ENCODE results near the gene RAC2.

Gene RAC2

GRCh38 chr22:37244114-37244921, at the start of gene RAC2:
Gene RAC2, minus strand, starts transcription at chr22:37244269. Its CDS starts 121 bp downstream, at chr22:37244148.
- peak; percentile 96 for DNase-seq

GRCh38 chr22:37293172-37293571, 49.1 kb upstream of the RAC2 start:
- DNase-seq: no peak

- DNase-seq: no peak
Observed at GRCh38 chr22:37292641-37293040, 48.6 kb upstream of the RAC2 start.

GRCh38 chr22:37291559-37292298, 47.7 kb upstream of the RAC2 start:
- no peak for DNase-seq

GRCh38 chr22:37290737-37291136, 46.7 kb upstream of the RAC2 start:
- no peak for DNase-seq

GRCh38 chr22:37289156-37289735, 45.2 kb upstream of the RAC2 start:
- DNase-seq: no peak

- no peak for DNase-seq
Observed at GRCh38 chr22:37288521-37288920, 44.5 kb upstream of the RAC2 start.

- no peak for DNase-seq
Observed at GRCh38 chr22:37287550-37287951, 43.5 kb upstream of the RAC2 start.

- no peak for DNase-seq
Observed at GRCh38 chr22:37285937-37286336, 41.9 kb upstream of the RAC2 start.

- peak; percentile 87 for DNase-seq
Observed at GRCh38 chr22:37284805-37285355, 40.8 kb upstream of the RAC2 start.

GRCh38 chr22:37284126-37284804, 40.2 kb upstream of the RAC2 start:
- DNase-seq: no peak

- DNase-seq: peak; percentile 38
Observed at GRCh38 chr22:37283393-37283937, 39.4 kb upstream of the RAC2 start.

GRCh38 chr22:37282385-37282677, 38.3 kb upstream of the RAC2 start, which contains the start of gene CYTH4:
Gene CYTH4, plus strand, starts transcription at chr22:37282508. Its CDS starts 62 bp downstream, at chr22:37282570.
- peak; percentile 80 for DNase-seq

- no peak for DNase-seq
Observed at GRCh38 chr22:37281646-37282384, 37.7 kb upstream of the RAC2 start.

- no peak for DNase-seq
Observed at GRCh38 chr22:37281195-37281594, 37.1 kb upstream of the RAC2 start.

- no peak for DNase-seq
Observed at GRCh38 chr22:37280718-37281117, 36.6 kb upstream of the RAC2 start.

GRCh38 chr22:37279331-37280181, 35.5 kb upstream of the RAC2 start:
- no peak for DNase-seq

GRCh38 chr22:37278261-37278660, 34.2 kb upstream of the RAC2 start:
- DNase-seq: no peak

- no peak for DNase-seq
Observed at GRCh38 chr22:37277384-37277783, 33.3 kb upstream of the RAC2 start.

- no peak for DNase-seq
Observed at GRCh38 chr22:37276776-37277175, 32.7 kb upstream of the RAC2 start.

- DNase-seq: no peak
Observed at GRCh38 chr22:37275622-37276021, 31.6 kb upstream of the RAC2 start.
